A549 treated with dexamethasone at 1 μM for 4 hours (cell line): ENCODE data around the gene CFAP300. TPM values are rescaled to one million over a fixed set of nuclear protein-coding genes. Genes with fewer than 3 reads are reported as not detected.

Source experiments
- total RNA-seq: library from RNA; stranded (reverse); fragments of 200-300 nt; extraction: Qiagen RNA extraction; gene quantifications from 5 replicates; pipeline ENCODE4 v1.2.3, GENCODE V29; 2022

The CFAP300 gene
- 5.0 to 7.0 TPM (median 5.6 TPM) in 5 replicates for total RNA-seq

DNA sequence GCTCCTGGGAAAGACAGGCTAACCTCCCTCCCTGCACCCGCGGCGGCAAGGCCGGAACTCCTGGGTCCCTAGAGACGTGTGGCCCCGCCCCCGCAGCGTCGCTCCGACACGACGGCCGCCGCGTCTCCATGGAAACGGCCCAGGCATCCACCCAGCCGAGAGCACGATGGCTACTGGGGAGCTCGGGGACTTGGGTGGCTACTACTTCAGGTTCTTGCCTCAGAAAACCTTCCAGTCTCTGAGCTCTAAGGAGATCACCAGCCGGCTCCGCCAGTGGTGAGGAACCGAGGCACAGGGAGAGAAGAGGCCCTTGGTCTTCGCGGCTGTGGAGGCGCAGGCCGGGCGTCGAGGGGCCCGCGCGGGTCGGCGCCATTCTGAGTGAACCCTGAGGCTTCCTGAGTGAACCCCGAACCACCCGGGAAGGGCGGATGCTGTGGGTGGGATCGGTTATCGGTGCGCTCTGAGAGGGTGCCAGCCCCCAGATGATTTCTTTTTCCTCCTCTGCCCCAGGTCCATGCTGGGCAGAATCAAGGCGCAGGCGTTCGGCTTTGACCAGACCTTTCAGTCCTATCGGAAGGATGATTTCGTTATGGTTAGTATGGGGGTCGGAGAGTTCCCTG lies at the start of gene CFAP300:
TSS of gene CFAP300 (plus strand) at position 133 of the 620 bp plus-strand sequence. CDS start at position 167, 34 bp downstream.

DNA sequence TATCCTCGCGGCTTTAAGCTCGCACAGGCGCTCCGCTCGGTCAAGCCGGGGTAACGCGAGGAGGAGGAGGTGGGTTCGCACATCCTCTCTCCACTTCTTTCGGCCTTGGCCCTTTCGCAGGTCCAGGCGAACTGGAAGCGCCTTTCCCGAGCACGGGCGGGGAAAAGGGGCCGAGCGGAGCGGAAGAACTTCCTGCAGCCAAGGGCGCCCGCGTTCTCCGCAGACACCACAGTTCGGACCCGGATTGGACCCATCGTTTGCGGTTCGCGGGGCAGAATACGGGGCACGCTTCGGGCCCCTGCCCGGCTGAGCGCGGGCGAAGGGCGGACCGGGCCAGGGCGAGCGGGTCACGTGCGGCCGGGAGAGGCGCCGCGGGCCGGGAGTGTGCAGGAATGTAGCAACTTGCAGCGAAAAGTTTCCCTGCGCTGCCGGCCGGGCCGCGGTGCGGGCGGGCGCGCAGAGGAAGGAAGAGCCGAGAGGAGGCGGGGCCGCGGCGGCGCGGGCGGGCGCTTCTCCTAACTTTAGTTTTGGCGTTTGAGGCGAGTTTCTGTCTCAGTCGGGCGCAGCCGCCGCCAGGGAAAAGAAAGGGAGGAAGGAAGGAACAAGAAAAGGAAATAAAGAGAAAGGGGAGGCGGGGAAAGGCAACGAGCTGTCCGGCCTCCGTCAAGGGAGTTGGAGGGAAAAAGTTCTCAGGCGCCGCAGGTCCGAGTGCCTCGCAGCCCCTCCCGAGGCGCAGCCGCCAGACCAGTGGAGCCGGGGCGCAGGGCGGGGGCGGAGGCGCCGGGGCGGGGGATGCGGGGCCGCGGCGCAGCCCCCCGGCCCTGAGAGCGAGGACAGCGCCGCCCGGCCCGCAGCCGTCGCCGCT lies 62.9 kb downstream of the CFAP300 start, which contains the start of gene YAP1:
TSS of gene YAP1 (plus strand) at position 552 of the 865 bp plus-strand sequence. CDS start 402 bp downstream, outside the sequence.

Other genes with a start within 250 kb of the CFAP300 start
- gene CEP126, start 132.4 kb upstream of the CFAP300 start, total RNA-seq: 2.4 to 3.1 TPM (median 2.8 TPM) in 5 replicates
- 0.07 to 0.22 TPM (median 0.11 TPM) in 5 replicates for gene ANGPTL5, start 130.9 kb upstream of the CFAP300 start, total RNA-seq
- 49.5 to 82.7 TPM (median 75.4 TPM) in 5 replicates for gene YAP1, start 63.0 kb downstream of the CFAP300 start, total RNA-seq